Measurements from ENCODE around the gene STH.
"Not testable (repeated sequence)": the region's sequence is repeated elsewhere in the genome, so short reads cannot be mapped to it uniquely, and the experiment has no call there.

The STH gene

GRCh38 chr17:45998987-45999899 is at the start of gene STH:
STH (plus strand) TSS chr17:45999250; CDS start chr17:45999280, 30 bp downstream.
- DNase-seq (ENCODE audit: low spot score) = no peak

- no peak for DNase-seq (ENCODE audit: low spot score)
These were observed 49.2 kb upstream of the STH start for GRCh38 chr17:45949755-45950320.

- DNase-seq (ENCODE audit: low spot score) = no peak
These were observed 48.2 kb upstream of the STH start for GRCh38 chr17:45950888-45951287.

- no peak for DNase-seq (ENCODE audit: low spot score)
These were observed 47.6 kb upstream of the STH start for GRCh38 chr17:45951403-45951802.

- no peak for DNase-seq (ENCODE audit: low spot score)
These were observed 47.1 kb upstream of the STH start for GRCh38 chr17:45951941-45952340.

GRCh38 chr17:45952814-45953320 is 46.2 kb upstream of the STH start:
- DNase-seq (ENCODE audit: low spot score) = no peak

GRCh38 chr17:45953561-45953960 is 45.5 kb upstream of the STH start:
- no peak for DNase-seq (ENCODE audit: low spot score)

- no peak for DNase-seq (ENCODE audit: low spot score)
These were observed 44.1 kb upstream of the STH start for GRCh38 chr17:45954914-45955313.

GRCh38 chr17:45955326-45955725 is 43.7 kb upstream of the STH start:
- DNase-seq (ENCODE audit: low spot score) = no peak

- no peak for DNase-seq (ENCODE audit: low spot score)
These were observed 43.0 kb upstream of the STH start for GRCh38 chr17:45956090-45956489.

- not testable (repeated sequence) for DNase-seq (ENCODE audit: low spot score)
These were observed 42.3 kb upstream of the STH start for GRCh38 chr17:45956746-45957145.

- no peak for DNase-seq (ENCODE audit: low spot score)
These were observed 40.7 kb upstream of the STH start for GRCh38 chr17:45958307-45958706.

- no peak for DNase-seq (ENCODE audit: low spot score)
These were observed 39.9 kb upstream of the STH start for GRCh38 chr17:45958994-45959665.

GRCh38 chr17:45960311-45960710 is 38.7 kb upstream of the STH start:
- no peak for DNase-seq (ENCODE audit: low spot score)

- DNase-seq (ENCODE audit: low spot score) = no peak
These were observed 37.8 kb upstream of the STH start for GRCh38 chr17:45961206-45961605.

- no peak for DNase-seq (ENCODE audit: low spot score)
These were observed 36.7 kb upstream of the STH start for GRCh38 chr17:45962221-45962972.

GRCh38 chr17:45963283-45963682 is 35.8 kb upstream of the STH start:
- no peak for DNase-seq (ENCODE audit: low spot score)

GRCh38 chr17:45963889-45964288 is 35.2 kb upstream of the STH start:
- DNase-seq (ENCODE audit: low spot score) = no peak

- no peak for DNase-seq (ENCODE audit: low spot score)
These were observed 34.4 kb upstream of the STH start for GRCh38 chr17:45964634-45965033.

- no peak for DNase-seq (ENCODE audit: low spot score)
These were observed 33.2 kb upstream of the STH start for GRCh38 chr17:45965812-45966211.

GRCh38 chr17:45966606-45967280 is 32.3 kb upstream of the STH start:
- DNase-seq (ENCODE audit: low spot score) = no peak
